Loucy (cell line): ENCODE results near the gene RGR.

Source experiments
- EZH2phosphoT487 ChIP-seq: fragments of 200-600 bp; IDR thresholded peaks from 2 replicates; pipeline ENCODE4 v1.6.1; 2018; ENCODE audit warnings: antibody characterized with exemption, mild to moderate bottlenecking, moderate library complexity, borderline replicate concordance
- TF ChIP-seq, protein P1 (sequence below): fragments of 200-600 bp; sonication (generic); conservative IDR thresholded peaks from 2 replicates; pipeline ENCODE4 v1.5.1; 2014; ENCODE audit warnings: mild to moderate bottlenecking, antibody characterized with exemption, low read length

DNA sequence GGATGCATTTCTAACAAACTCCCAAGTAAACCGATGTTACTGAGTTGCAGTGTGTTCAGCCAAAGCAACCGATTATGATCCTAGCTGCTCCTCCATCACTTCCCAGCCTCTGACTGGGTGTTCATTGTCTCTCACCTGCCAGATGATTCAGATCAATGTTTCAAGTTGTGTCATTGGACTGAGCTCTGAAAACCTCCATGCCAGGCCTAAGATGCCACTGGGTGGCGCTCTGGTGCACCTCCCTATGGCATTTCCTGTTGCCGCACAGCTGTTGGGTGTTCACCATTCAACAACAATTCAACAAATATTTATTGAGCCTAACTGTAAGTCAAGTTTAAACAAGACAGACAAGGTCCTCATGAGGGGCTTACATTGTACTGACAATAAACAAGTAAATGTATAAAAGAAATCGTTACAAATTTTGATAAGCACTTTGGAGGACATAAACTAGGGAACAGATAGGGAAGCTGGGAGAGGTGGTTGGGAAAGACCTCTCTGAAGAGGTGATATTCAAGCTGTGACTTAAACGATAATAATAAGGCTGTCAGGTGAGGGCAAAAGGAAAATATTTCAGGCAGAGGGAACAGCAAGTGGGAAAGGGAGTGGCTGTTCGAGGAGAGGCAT, 22.8 kb downstream of the RGR start:
- TF ChIP-seq, protein P1, sequence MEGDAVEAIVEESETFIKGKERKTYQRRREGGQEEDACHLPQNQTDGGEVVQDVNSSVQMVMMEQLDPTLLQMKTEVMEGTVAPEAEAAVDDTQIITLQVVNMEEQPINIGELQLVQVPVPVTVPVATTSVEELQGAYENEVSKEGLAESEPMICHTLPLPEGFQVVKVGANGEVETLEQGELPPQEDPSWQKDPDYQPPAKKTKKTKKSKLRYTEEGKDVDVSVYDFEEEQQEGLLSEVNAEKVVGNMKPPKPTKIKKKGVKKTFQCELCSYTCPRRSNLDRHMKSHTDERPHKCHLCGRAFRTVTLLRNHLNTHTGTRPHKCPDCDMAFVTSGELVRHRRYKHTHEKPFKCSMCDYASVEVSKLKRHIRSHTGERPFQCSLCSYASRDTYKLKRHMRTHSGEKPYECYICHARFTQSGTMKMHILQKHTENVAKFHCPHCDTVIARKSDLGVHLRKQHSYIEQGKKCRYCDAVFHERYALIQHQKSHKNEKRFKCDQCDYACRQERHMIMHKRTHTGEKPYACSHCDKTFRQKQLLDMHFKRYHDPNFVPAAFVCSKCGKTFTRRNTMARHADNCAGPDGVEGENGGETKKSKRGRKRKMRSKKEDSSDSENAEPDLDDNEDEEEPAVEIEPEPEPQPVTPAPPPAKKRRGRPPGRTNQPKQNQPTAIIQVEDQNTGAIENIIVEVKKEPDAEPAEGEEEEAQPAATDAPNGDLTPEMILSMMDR: peak; percentile 95
- no peak for TF ChIP-seq EZH2phosphoT487
